ENCODE measurements around the gene OTOF. TPM values are rescaled to one million over a fixed set of nuclear protein-coding genes. Genes with fewer than 3 reads are reported as not detected.
A peak's percentile ranks its signal among the peaks of the same experiment; 100 is the strongest.

Gene OTOF
- total and polyA plus RNA-seq, 2 experiments from 2014 or later, result 0.21 to 0.23 TPM

- no peak for TF ChIP-seq CTCF (conservative IDR thresholded peaks at IDR 0.05; ENCODE audit: low read depth in 2 of 2)
- no peak for TF ChIP-seq CREB1 (CRISPR knock-in tag; IDR thresholded peaks at IDR 0.05; ENCODE audit: low read depth)
- no peak for TF ChIP-seq POLR2AphosphoS5 (IDR thresholded peaks at IDR 0.05; ENCODE audit: low read depth)
- no peak for TF ChIP-seq ZNF331 (CRISPR knock-in tag; IDR thresholded peaks at IDR 0.05; ENCODE audit: low read depth)
- TF ChIP-seq EZH2phosphoT487 (IDR thresholded peaks at IDR 0.05; ENCODE audit: unreplicated experiment), result no peak
- TF ChIP-seq REST (IDR thresholded peaks at IDR 0.05; ENCODE audit: unreplicated experiment), result no peak
Observed at GRCh38 chr2:26480566-26481423, 2.9 kb upstream of the OTOF start (continued).

GRCh38 chr2:26479789-26480565 is 2.1 kb upstream of the OTOF start:
- no peak overlapping the region for H3K4me3 ChIP-seq
- peak overlapping the region; percentile 32; the same call in 1 of the 2 replicates for H2AFZ ChIP-seq
- H3K36me3 Mint-ChIP-seq (ENCODE audit: low read depth), result no peaks in the 10 kb centered on the region
- ATAC-seq, result peak; percentile 19; the same call in 2 of the 3 replicates
- no peak overlapping the region for H3K27ac Mint-ChIP-seq
- no peaks in the 10 kb centered on the region for H3K79me2 ChIP-seq (replicated peaks; ENCODE audit: insufficient read depth)
- no peak overlapping the region for H3K4me3 Mint-ChIP-seq
- H3K4me1 Mint-ChIP-seq, result peaks cover 4% of the 10 kb centered on the region
- H3K27me3 ChIP-seq (ENCODE audit: insufficient read depth), result no peaks in the 10 kb centered on the region
- no peaks in the 10 kb centered on the region for H3F3A ChIP-seq (replicated peaks; ENCODE audit: low read depth)
- H3K9me2 ChIP-seq (ENCODE audit: insufficient read depth), result no peaks in the 10 kb centered on the region
- no peak for DNase-seq (ENCODE audit: low spot score)
- no peaks in the 10 kb centered on the region for H3K9me3 Mint-ChIP-seq
- H3K27me3 Mint-ChIP-seq (ENCODE audit: insufficient read depth, low read depth, poor library complexity), result peaks cover 9% of the 10 kb centered on the region
- H3K36me3 ChIP-seq (ENCODE audit: insufficient read depth), result no peaks in the 10 kb centered on the region
- no peaks in the 10 kb centered on the region for H4K20me1 ChIP-seq (replicated peaks; ENCODE audit: insufficient read depth)
- no peak overlapping the region for H3K27ac ChIP-seq (ENCODE audit: low read depth)
- no peak overlapping the region for H3K4me2 ChIP-seq
- peaks cover 7% of the 10 kb centered on the region; the same call in 1 of the 2 replicates for H3K4me1 ChIP-seq (ENCODE audit: insufficient read depth)
- TF ChIP-seq CREB1 (CRISPR knock-in tag; IDR thresholded peaks at IDR 0.05; ENCODE audit: low read depth) (no peak), ZNF331 (CRISPR knock-in tag; IDR thresholded peaks at IDR 0.05; ENCODE audit: low read depth) (no peak), NANOG (IDR thresholded peaks at IDR 0.05; ENCODE audit: borderline replicate concordance) (no peak), POLR2AphosphoS5 (IDR thresholded peaks at IDR 0.05; ENCODE audit: low read depth) (no peak), ETS1 (IDR thresholded peaks at IDR 0.05) (no peak), EZH2phosphoT487 (IDR thresholded peaks at IDR 0.05; ENCODE audit: unreplicated experiment) (no peak), CTCF (conservative IDR thresholded peaks at IDR 0.05; ENCODE audit: low read depth in 2 of 2) (no peak), ZNF114 (CRISPR knock-in tag; IDR thresholded peaks at IDR 0.05) (no peak)

Data from GM23338 (cell line).